Measurements from ENCODE around the gene ADARB2. TPM values are rescaled to one million over a fixed set of nuclear protein-coding genes. Genes with fewer than 3 reads are reported as not detected.

Gene ADARB2
- total RNA-seq, 3 donors from 2014 or later: 0.31 to 4.2 TPM; not detected in 1

DNA sequence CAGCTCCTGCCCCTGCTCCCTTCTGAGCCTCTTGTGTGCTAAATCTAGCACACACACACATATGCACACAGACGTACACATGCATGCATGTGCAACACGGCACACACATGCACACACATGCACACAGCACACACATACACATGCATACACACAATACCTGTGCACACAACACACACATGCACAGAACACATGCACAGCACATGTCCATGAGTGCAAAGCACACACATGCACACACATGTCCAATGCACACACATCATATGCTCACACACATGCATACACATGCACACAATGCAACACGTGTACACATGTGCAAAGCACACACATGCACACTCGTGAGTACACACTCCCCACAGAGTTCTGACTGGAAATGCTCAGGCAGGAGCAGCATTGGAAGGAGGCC, 566.1 kb downstream of the ADARB2 start:
- ATAC-seq (no peak), DNase-seq (no peak)
- Histone ChIP-seq H3K9me3 (no peaks in the 10 kb centered on the region), H3K4me3 (no peak overlapping the region), H3K4me1 (ENCODE audit: low read depth) (no peaks in the 10 kb centered on the region), H3K36me3 (ENCODE audit: low read depth) (no peaks in the 10 kb centered on the region)
- intact Hi-C loops (cut with DNase I, micrococcal nuclease): no loop called here
- no peak for TF ChIP-seq CTCF (IDR thresholded peaks at IDR 0.05)

- no peaks in the 10 kb centered on the region for H3K36me3 ChIP-seq (ENCODE audit: low read depth)
- no peak for ATAC-seq
- no peaks in the 10 kb centered on the region for H3K9me3 ChIP-seq
- no peak for TF ChIP-seq CTCF (IDR thresholded peaks at IDR 0.05)
- no peaks in the 10 kb centered on the region for H3K4me1 ChIP-seq (ENCODE audit: low read depth)
- DNase-seq: peak in 1 of 3 donors; percentile 4
- intact Hi-C loops (cut with DNase I, micrococcal nuclease): no loop called here
- H3K4me3 ChIP-seq: no peak overlapping the region
Measured at GRCh38 chr10:1170867-1171180, 566.5 kb downstream of the ADARB2 start.

DNA sequence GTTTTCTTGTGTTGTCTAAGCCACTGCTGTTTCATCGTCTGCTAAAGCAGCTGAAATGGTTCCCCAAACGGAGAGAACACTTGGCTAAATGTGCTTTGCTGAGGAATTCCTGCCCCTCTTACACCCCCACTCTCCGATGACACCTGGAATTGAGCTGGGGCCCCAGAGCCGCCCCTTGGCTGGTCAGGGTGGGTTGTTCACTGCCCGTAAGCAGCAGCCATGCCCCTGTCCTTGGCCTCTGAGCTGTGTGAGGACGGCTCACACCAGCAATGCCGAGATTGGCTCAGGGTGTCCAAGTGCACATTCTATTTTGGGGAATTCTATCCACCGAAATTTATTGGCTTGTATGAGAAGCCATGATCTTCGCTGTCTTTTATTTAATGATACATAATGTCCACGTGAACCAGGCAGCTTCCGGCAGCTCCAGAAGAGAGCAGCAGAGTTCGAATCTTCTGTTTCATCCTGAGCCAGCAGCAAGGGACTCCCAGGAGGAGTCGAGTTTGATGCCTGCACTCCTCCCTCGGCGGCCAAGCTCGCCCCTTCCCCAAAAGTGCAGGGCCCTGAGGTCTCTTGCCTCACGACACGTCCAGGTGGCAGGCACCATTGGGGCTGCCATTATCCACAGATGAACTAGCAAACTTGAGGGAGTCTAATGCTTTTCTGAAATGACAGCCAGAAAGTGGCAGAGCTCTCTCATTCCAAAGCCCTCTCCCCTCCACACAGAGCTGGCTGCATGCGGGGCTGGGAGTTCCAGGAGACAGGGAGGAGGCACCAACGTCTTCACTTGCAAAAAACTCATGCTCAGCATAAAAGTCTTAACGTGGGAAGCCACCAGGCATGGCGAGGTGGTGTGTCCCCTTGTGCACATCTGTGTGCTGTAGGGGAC, 567.1 kb downstream of the ADARB2 start:
- DNase-seq (no peak), ATAC-seq (no peak)
- Histone ChIP-seq H3K36me3 (ENCODE audit: low read depth) (no peaks in the 10 kb centered on the region), H3K4me3 (no peak overlapping the region), H3K9me3 (no peaks in the 10 kb centered on the region), H3K4me1 (ENCODE audit: low read depth) (no peaks in the 10 kb centered on the region)
- TF ChIP-seq CTCF (IDR thresholded peaks at IDR 0.05): no peak
- intact Hi-C loops (cut with DNase I, micrococcal nuclease): no loop called here

- Histone ChIP-seq H3K4me3 (no peak overlapping the region), H3K9me3 (no peaks in the 10 kb centered on the region), H3K4me1 (ENCODE audit: low read depth) (no peaks in the 10 kb centered on the region), H3K36me3 (ENCODE audit: low read depth) (no peaks in the 10 kb centered on the region)
- DNase-seq (peak in 1 of 3 donors; percentile 8), ATAC-seq (no peak)
- no peak for TF ChIP-seq CTCF (IDR thresholded peaks at IDR 0.05)
- intact Hi-C loops (cut with DNase I, micrococcal nuclease): no loop called here
Measured at GRCh38 chr10:1169186-1169885, 568.0 kb downstream of the ADARB2 start.

- H3K4me1 ChIP-seq (ENCODE audit: low read depth): no peaks in the 10 kb centered on the region
- H3K4me3 ChIP-seq: no peak overlapping the region
- H3K9me3 ChIP-seq: no peaks in the 10 kb centered on the region
- no peak for ATAC-seq
- intact Hi-C loops (cut with DNase I, micrococcal nuclease): no loop called here
- no peaks in the 10 kb centered on the region for H3K36me3 ChIP-seq (ENCODE audit: low read depth)
- peak in 1 of 3 donors; percentile 8 for DNase-seq
- no peak for TF ChIP-seq CTCF (IDR thresholded peaks at IDR 0.05)
Measured at GRCh38 chr10:1168763-1169162, 568.6 kb downstream of the ADARB2 start.
